Urinary bladder (tissue), 4 donors: ENCODE measurements around the gene MAPK11. TPM values are rescaled to one million over a fixed set of nuclear protein-coding genes. Genes with fewer than 3 reads are reported as not detected.

Source experiments
- DNase-seq: peaks from one replicate; pipeline ENCODE4 v3.0.0-alpha.2; 2015; ENCODE audit errors: extremely low spot score
- H3K27ac ChIP-seq: one replicate; pipeline ENCODE4 v1.5.1; 2013; ENCODE audit warnings: low read depth, mild to moderate bottlenecking, moderate library complexity
- H3K36me3 ChIP-seq: one replicate; pipeline ENCODE4 v1.6.1; 2013; ENCODE audit warnings: mild to moderate bottlenecking, moderate library complexity; ENCODE audit not compliant: insufficient read depth
- H3K4me1 ChIP-seq: one replicate; pipeline ENCODE4 v1.6.1; 2013; ENCODE audit warnings: mild to moderate bottlenecking, moderate library complexity; ENCODE audit not compliant: insufficient read depth
- H3K4me3 ChIP-seq: one replicate; pipeline ENCODE4 v1.5.1; 2013; ENCODE audit warnings: low read depth, low read length
- WGBS: extraction: QIAGEN DNeasy Blood & Tissue Kit; methylation state at CpG from one replicate; pipeline ENCODE4 v1.1.7; 2013; 5-methylcytosine and 5-hydroxymethylcytosine counted together
- polyA plus RNA-seq: library from polyadenylated mRNA; stranded (reverse); fragments of 200-250 nt; gene quantifications from one replicate; pipeline ENCODE4 v1.2.3, GENCODE V29; 2013
- total RNA-seq: library from RNA; depleted of rRNA; stranded (reverse); fragments of >200 nt; gene quantifications from one replicate; pipeline ENCODE4 v1.2.3, GENCODE V29; 2014
- donor health status: healthy with polysubstance abuse.
- donor health status: healthy.

MAPK11 gene
- total and polyA plus RNA-seq, 2 donors, result 4.1 to 13.6 TPM

DNA sequence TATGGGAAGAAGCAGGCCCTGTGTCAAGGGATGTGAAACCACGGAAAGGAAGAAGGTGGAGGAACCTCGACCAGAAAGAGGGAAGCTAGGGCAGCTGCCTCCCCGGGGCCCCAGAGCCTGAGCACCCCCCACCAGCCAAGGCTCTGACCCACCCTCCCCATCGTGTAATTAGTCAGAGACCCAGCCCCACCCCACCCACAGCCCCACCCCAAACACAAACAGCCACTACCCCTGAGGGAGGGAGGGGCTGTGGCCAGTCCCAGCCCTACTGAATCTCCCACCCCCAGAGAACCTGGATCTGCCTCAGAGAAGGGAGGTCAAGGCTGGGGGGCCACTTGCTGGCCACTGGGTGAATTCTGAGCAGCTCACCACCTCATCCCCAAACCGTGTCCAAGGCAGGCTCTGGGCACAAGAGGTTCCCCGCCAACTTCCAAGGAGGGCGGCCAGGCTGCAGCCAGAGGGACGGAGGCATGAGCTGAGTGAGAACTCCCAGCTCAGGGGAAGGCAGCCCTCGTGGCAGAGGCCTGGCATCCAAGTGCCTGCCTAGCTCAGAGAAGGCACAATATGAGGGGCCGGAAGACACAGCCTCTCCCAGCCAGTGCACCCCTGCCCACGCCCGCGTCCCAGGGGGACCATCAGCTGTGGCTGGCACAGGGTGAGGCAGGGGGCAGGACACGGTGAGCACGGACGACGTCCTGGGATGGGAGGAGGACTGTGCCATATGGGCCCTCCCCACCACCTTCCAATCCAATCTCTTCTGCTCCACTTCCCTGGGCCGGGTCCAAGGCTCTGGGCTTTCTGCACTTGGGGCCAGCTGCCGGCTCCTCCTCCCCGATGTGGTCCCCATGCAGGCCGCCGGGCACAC lies 34.6 kb upstream of the MAPK11 start:
- Histone ChIP-seq H3K27ac (peak overlapping the region; percentile 86), H3K36me3 (no peaks in the 10 kb centered on the region), H3K4me3 (peak overlapping the region; percentile 3), H3K4me1 (peaks cover 2% of the 10 kb centered on the region)
- no peak for DNase-seq
- WGBS, result 35% methylated on average over 22 of the region's 22 CpGs

DNA sequence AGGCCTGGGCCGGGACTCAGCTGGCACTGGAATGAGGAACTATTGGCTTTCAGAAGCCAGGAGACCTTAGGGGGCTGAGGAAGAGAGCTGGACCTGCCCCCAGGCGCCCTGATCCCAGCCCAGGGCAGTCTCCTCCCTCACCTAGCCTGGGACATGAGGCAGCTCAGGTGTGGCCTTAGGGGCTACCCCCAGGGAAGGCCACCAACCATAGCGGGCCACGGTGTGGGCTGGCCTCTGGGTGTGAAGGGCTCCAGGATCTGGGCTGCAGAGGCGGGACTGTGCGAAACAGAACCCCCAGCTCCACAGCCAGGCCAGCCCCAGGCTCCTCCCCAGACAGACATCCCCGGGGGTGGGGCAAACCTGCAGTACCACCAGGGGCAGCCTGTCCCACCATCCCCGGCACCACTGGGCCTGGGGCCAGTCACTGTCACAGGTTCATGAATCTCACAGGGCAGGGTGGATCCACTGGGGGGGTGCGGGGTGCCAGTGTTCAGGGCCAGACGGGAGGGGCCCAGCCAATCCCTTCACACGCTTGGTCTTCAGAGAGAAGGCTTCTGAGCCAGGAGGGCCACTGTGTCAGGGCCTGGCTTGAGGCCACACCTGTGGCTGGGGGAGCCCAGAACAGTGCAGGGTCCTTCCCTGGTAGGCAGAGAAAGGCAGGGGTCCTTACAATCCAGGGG lies 33.8 kb upstream of the MAPK11 start:
- DNase-seq, result no peak
- peaks cover 2% of the 10 kb centered on the region for H3K4me1 ChIP-seq
- 45% methylated on average over 11 of the region's 11 CpGs for WGBS
- H3K4me3 ChIP-seq, result no peak overlapping the region
- no peaks in the 10 kb centered on the region for H3K36me3 ChIP-seq
- H3K27ac ChIP-seq, result peak overlapping the region; percentile 86

GRCh38 chr22:50303515-50303847 lies 33.3 kb upstream of the MAPK11 start:
- DNase-seq, result no peak
- 62% methylated on average over 7 of the region's 7 CpGs for WGBS
- no peaks in the 10 kb centered on the region for H3K36me3 ChIP-seq
- peaks cover 2% of the 10 kb centered on the region for H3K4me1 ChIP-seq
- H3K4me3 ChIP-seq, result no peak overlapping the region
- peak overlapping the region; percentile 86 for H3K27ac ChIP-seq

DNA sequence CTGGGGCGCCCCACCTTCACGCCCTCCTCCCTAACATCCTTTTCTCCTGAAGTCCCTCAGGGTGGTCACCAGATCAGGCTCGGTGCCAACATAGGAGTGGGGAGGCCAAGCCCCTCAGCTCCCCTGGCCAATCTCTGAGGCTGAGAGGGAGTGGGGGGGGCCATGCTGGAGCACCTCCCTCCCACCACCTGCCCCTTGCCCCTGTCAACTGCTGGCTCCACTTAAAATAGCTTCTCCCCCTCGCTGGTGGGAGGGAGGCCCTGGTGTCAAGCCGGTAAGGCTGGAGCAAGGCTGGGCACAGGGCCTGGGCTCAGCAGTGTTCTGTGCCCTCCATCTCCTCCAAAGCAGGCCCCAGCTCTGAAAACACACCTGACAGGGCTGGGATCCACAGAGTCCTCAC lies 32.4 kb upstream of the MAPK11 start:
- 52% methylated on average over 5 of the region's 5 CpGs for WGBS
- DNase-seq, result no peak
- peaks cover 2% of the 10 kb centered on the region for H3K4me1 ChIP-seq
- peak overlapping the region; percentile 51 for H3K27ac ChIP-seq
- H3K4me3 ChIP-seq, result no peak overlapping the region
- no peaks in the 10 kb centered on the region for H3K36me3 ChIP-seq

- H3K4me3 ChIP-seq, result no peak overlapping the region
- H3K4me1 ChIP-seq, result peaks cover 2% of the 10 kb centered on the region
- no peaks in the 10 kb centered on the region for H3K36me3 ChIP-seq
- WGBS, result 42% methylated on average over 9 of the region's 9 CpGs
- DNase-seq, result no peak
- peak overlapping the region; percentile 51 for H3K27ac ChIP-seq
Observed at GRCh38 chr22:50302041-50302541, 31.9 kb upstream of the MAPK11 start.

DNA sequence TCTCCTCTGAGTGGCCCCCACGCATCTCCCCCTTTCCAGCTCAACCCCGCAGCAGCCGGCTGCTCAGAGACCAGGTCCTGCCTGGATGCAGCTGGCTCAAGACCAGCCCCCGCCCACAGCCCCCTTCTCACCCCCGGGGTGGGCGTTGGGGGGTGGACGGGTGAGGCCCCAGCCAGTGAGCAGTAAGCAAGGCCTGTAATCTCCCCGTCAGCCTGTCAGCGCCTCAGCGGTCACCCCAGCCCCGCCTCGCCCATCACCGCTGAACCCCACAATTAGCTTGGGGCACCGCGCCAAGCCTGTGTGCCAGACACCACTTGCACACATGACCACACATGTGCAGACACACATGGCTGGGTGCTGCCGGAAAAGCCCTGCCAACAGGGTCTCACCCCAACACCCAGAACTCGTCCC lies 31.4 kb upstream of the MAPK11 start:
- Histone ChIP-seq H3K4me3 (no peak overlapping the region), H3K36me3 (no peaks in the 10 kb centered on the region), H3K4me1 (peaks cover 2% of the 10 kb centered on the region), H3K27ac (no peak overlapping the region)
- no peak for DNase-seq
- 34% methylated on average over 17 of the region's 17 CpGs for WGBS

GRCh38 chr22:50300620-50301257 lies 30.6 kb upstream of the MAPK11 start:
- Histone ChIP-seq H3K4me1 (peaks cover 2% of the 10 kb centered on the region), H3K27ac (no peak overlapping the region), H3K4me3 (no peak overlapping the region), H3K36me3 (no peaks in the 10 kb centered on the region)
- DNase-seq, result no peak
- 79% methylated on average over 14 of the region's 14 CpGs for WGBS

- no peaks in the 10 kb centered on the region for H3K36me3 ChIP-seq
- peaks cover 2% of the 10 kb centered on the region for H3K4me1 ChIP-seq
- no peak overlapping the region for H3K27ac ChIP-seq
- peak overlapping the region; percentile 42 for H3K4me3 ChIP-seq
- DNase-seq, result no peak
- 36% methylated on average over 93 of the region's 93 CpGs for WGBS
Observed at GRCh38 chr22:50299785-50300619, 29.8 kb upstream of the MAPK11 start.

- H3K36me3 ChIP-seq, result no peaks in the 10 kb centered on the region
- no peak for DNase-seq
- H3K4me3 ChIP-seq, result peak overlapping the region; percentile 42
- WGBS, result 30% methylated on average over 59 of the region's 59 CpGs
- H3K27ac ChIP-seq, result peak overlapping the region; percentile 4
- H3K4me1 ChIP-seq, result peaks cover 2% of the 10 kb centered on the region
Observed at GRCh38 chr22:50298937-50299784, 29.0 kb upstream of the MAPK11 start.

- Histone ChIP-seq H3K4me1 (no peaks in the 10 kb centered on the region), H3K27ac (no peak overlapping the region), H3K4me3 (no peak overlapping the region), H3K36me3 (no peaks in the 10 kb centered on the region)
- no peak for DNase-seq
- 82% methylated on average over 4 of the region's 4 CpGs for WGBS
Observed at GRCh38 chr22:50298266-50298637, 28.1 kb upstream of the MAPK11 start.

GRCh38 chr22:50297510-50298265 lies 27.5 kb upstream of the MAPK11 start:
- 86% methylated on average over 20 of the region's 20 CpGs for WGBS
- H3K36me3 ChIP-seq, result no peaks in the 10 kb centered on the region
- no peaks in the 10 kb centered on the region for H3K4me1 ChIP-seq
- peak overlapping the region; percentile 14 for H3K27ac ChIP-seq
- no peak overlapping the region for H3K4me3 ChIP-seq
- DNase-seq, result no peak
